Osteoblast (primary cell): ENCODE measurements around the gene SEMA5B. TPM values are rescaled to one million over a fixed set of nuclear protein-coding genes. Genes with fewer than 3 reads are reported as not detected.
A peak's percentile ranks its signal among the peaks of the same experiment; 100 is the strongest.

Experiments used
- DNase-seq: peaks from one replicate; pipeline ENCODE4 v3.0.0; 2011; ENCODE audit warnings: low spot score, mixed read lengths; ENCODE audit not compliant: insufficient read length; ENCODE audit errors: missing footprints
- H2AFZ ChIP-seq: 2 replicates; pipeline ENCODE4 v1.6.0; 2011; ENCODE audit warnings: mild to moderate bottlenecking, low read length
- H3K27ac ChIP-seq: 2 replicates; pipeline ENCODE4 v1.5.1; 2011; ENCODE audit warnings: mild to moderate bottlenecking, low read depth, low read length, moderate library complexity
- H3K27me3 ChIP-seq: 2 replicates; pipeline ENCODE4 v1.6.0; 2012; ENCODE audit warnings: mild to moderate bottlenecking, control low read depth, inconsistent platforms, low read length, moderate library complexity; ENCODE audit not compliant: insufficient read depth
- H3K36me3 ChIP-seq: 2 replicates; pipeline ENCODE4 v1.5.1; 2011; ENCODE audit warnings: mild to moderate bottlenecking, low read length, control low read depth, moderate library complexity; ENCODE audit not compliant: insufficient read depth
- H3K4me1 ChIP-seq: 2 replicates; pipeline ENCODE4 v1.5.1; 2011; ENCODE audit warnings: mild to moderate bottlenecking, low read length, control low read depth, moderate library complexity; ENCODE audit not compliant: insufficient read depth
- H3K4me2 ChIP-seq: 2 replicates; pipeline ENCODE4 v1.6.0; 2011; ENCODE audit warnings: mild to moderate bottlenecking, low read length; ENCODE audit not compliant: insufficient read depth
- H3K4me3 ChIP-seq: fragments of 200-600 bp; sonication (generic); 3 replicates; pipeline ENCODE4 v1.5.1; 2012; ENCODE audit warnings: mild to moderate bottlenecking, low read length, inconsistent platforms; ENCODE audit not compliant: insufficient read depth
- H3K79me2 ChIP-seq: 2 replicates; pipeline ENCODE4 v1.6.0; 2012; ENCODE audit warnings: mild to moderate bottlenecking, low read length, control low read depth, inconsistent platforms; ENCODE audit not compliant: insufficient read depth
- H3K9me3 ChIP-seq: 2 replicates; pipeline ENCODE4 v1.5.1; 2011; ENCODE audit warnings: low read depth, low read length, control low read depth
- H4K20me1 ChIP-seq: 2 replicates; pipeline ENCODE4 v1.6.0; 2012; ENCODE audit warnings: mild to moderate bottlenecking, low read length, control low read depth; ENCODE audit not compliant: insufficient read depth
- total RNA-seq: library from RNA; depleted of rRNA; stranded (reverse); fragments of >200 nt; gene quantifications from 2 replicates; pipeline ENCODE4 v1.2.3, GENCODE V29; 2012
- TF ChIP-seq, protein P1 (sequence below): IDR thresholded peaks from 2 replicates; pipeline ENCODE4 v1.5.1; 2011; ENCODE audit warnings: mild to moderate bottlenecking, low read depth, low read length, moderate library complexity; ENCODE audit errors: extremely low read depth

Gene SEMA5B
- total RNA-seq, 1 donor, result not detected

DNA sequence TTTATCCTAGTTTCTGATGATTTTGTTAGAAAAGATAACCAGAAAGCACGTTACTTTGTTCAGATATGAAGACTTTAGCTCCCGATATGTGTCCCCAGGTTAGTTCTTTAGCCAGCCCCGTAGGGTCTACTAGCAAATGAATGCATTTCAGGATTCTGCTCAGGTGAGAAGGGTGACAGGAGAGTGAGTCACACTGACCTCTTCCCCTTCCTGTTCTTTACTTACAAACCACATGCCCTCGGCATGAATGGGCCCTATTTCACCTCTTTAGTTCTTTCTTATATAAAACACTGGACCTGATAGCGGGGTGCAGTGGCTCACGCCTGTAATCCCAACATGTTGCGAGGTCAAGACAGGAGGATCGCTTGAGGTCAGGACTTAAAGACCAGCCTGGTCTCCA, 134.3 kb downstream of the SEMA5B start:
- no peaks in the 10 kb centered on the region for H3K36me3 ChIP-seq
- no peaks in the 10 kb centered on the region for H3K79me2 ChIP-seq
- H3K4me1 ChIP-seq, result no peaks in the 10 kb centered on the region
- H3K4me3 ChIP-seq, result no peak overlapping the region
- no peak overlapping the region for H3K4me2 ChIP-seq
- H3K27me3 ChIP-seq, result peaks cover 19% of the 10 kb centered on the region
- TF ChIP-seq, protein P1, sequence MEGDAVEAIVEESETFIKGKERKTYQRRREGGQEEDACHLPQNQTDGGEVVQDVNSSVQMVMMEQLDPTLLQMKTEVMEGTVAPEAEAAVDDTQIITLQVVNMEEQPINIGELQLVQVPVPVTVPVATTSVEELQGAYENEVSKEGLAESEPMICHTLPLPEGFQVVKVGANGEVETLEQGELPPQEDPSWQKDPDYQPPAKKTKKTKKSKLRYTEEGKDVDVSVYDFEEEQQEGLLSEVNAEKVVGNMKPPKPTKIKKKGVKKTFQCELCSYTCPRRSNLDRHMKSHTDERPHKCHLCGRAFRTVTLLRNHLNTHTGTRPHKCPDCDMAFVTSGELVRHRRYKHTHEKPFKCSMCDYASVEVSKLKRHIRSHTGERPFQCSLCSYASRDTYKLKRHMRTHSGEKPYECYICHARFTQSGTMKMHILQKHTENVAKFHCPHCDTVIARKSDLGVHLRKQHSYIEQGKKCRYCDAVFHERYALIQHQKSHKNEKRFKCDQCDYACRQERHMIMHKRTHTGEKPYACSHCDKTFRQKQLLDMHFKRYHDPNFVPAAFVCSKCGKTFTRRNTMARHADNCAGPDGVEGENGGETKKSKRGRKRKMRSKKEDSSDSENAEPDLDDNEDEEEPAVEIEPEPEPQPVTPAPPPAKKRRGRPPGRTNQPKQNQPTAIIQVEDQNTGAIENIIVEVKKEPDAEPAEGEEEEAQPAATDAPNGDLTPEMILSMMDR, result no peak
- no peaks in the 10 kb centered on the region for H4K20me1 ChIP-seq
- H3K27ac ChIP-seq, result no peak overlapping the region
- no peaks in the 10 kb centered on the region for H3K9me3 ChIP-seq
- DNase-seq, result no peak
- H2AFZ ChIP-seq, result no peak overlapping the region

DNA sequence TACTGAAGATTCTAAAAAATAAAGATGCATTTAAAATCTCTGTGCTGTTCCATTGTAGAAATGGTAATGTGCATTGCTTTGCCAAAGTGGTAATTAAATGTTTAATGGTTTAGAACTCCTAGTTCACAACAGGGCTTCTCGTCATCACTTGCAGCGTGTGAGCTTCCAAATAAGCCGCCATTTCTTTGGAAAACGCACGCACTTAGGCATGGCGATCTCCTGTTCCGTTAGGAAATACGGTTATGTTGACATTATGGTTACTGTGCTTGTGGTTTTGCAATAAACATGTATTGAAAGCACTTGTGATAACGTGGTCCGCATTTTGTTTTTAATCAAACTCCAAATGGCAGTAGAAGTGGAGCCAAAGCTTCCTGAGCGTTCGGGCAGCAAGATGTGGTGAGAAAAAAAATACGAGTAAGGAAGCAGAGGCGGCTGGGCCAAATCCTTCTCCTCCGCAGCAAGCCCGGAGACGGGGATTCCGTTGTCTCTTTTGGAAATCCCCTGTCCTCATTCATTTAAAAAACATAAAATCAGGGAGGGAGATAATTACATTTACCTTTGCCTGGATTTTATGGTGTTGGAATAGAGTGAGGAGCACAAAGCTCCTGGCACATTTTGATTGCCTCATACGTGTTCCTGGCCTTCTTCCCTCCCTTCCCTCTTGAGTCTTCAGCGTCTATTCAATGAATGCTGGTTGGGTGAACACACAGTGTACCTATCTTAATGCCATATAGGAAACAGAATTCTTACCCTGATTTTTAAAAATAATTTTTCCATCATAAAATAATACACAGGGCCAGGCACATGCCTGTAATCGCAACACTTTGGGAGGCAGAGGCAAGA, 135.2 kb downstream of the SEMA5B start:
- DNase-seq, result no peak
- TF ChIP-seq, protein P1, result no peak
- Histone ChIP-seq H3K4me3 (no peak overlapping the region), H3K9me3 (no peaks in the 10 kb centered on the region), H4K20me1 (no peaks in the 10 kb centered on the region), H2AFZ (no peak overlapping the region), H3K36me3 (no peaks in the 10 kb centered on the region), H3K27ac (no peak overlapping the region), H3K4me2 (no peak overlapping the region), H3K27me3 (peaks cover 19% of the 10 kb centered on the region), H3K4me1 (no peaks in the 10 kb centered on the region), H3K79me2 (no peaks in the 10 kb centered on the region)

DNA sequence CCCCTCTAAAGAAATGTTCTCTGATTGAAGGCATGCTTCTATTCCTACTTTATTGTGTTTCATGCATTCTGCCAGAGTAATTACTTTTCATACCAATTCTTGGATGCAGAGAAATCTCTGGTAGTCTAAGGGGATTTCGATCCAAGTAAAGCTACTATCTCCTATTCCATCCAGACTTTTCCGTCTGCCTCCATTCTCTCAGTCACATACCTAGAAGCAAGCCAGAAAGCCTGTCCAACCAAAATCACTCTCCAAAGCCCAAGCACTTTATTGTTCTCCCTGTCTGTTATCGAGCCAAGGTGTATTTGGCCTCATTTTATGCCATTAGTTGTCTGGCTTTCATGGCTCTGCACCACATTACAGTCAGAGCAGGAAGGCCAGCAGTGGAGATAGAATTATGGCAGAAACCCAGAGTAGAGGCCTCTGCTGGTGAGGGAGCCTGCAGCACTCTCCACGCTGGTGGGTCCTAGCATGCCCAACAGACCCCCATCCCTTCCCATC, 136.8 kb downstream of the SEMA5B start:
- no peak for DNase-seq
- H3K79me2 ChIP-seq, result no peaks in the 10 kb centered on the region
- H3K4me1 ChIP-seq, result no peaks in the 10 kb centered on the region
- no peak overlapping the region for H3K27ac ChIP-seq
- H3K27me3 ChIP-seq, result peaks cover 15% of the 10 kb centered on the region
- no peak overlapping the region for H3K4me2 ChIP-seq
- TF ChIP-seq, protein P1, result no peak
- H3K36me3 ChIP-seq, result no peaks in the 10 kb centered on the region
- H3K4me3 ChIP-seq, result no peak overlapping the region
- no peak overlapping the region for H2AFZ ChIP-seq
- no peaks in the 10 kb centered on the region for H3K9me3 ChIP-seq
- no peaks in the 10 kb centered on the region for H4K20me1 ChIP-seq

DNA sequence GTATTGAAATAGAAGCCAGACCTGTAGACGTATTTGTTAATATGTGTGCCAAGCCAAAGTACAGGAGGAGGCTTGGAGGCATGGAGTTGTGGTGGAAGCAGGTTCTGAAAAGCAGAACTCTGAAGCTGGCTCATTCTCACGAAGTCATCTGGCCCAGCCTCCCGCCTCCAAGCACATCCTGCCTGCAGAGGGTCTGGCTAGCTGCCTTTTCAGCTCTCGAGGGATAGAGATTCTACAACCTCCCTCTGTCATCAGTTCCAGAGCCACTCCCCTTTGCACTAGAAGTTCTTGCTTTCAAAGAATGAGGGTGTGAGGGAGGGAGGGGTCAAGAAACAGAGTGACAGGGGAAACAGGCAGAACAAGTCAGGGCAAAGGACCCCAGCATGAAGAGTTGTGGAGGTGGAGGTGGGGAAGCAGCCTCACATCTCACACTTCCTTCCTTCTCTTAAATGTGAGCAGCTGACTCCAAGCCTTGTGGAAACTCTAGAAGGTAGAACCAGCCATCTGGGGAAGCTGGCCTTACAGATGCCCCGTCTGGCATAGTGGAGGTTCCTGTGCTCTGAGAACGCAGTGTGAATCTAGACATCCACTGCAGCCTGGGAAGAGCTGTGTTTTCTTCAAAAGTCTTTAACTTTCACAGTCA, 137.4 kb downstream of the SEMA5B start:
- Histone ChIP-seq H3K4me1 (no peaks in the 10 kb centered on the region), H3K4me2 (no peak overlapping the region), H3K79me2 (no peaks in the 10 kb centered on the region), H3K27ac (no peak overlapping the region), H3K27me3 (peaks cover 10% of the 10 kb centered on the region), H3K4me3 (no peak overlapping the region), H3K36me3 (no peaks in the 10 kb centered on the region), H2AFZ (no peak overlapping the region), H4K20me1 (no peaks in the 10 kb centered on the region), H3K9me3 (no peaks in the 10 kb centered on the region)
- TF ChIP-seq, protein P1, result no peak
- peak; percentile 69 for DNase-seq
